Heart left ventricle (tissue), 16 donors: ENCODE data around the gene TAB2. TPM values are rescaled to one million over a fixed set of nuclear protein-coding genes. Genes with fewer than 3 reads are reported as not detected.
A peak's percentile ranks its signal among the peaks of the same experiment; 100 is the strongest.

Experiments
- ATAC-seq, 4 donors: fragments of 200-7000 bp; cut with Tn5 transposase; one replicate each; pipeline ENCODE4 v1.9.1; 2020 to 2022; ENCODE audit warnings: moderate library complexity in 4 of 4, mild to moderate bottlenecking in 3 of 4, moderate number of reproducible peaks in 1 of 4
- DNase-seq, 5 donors: peaks; one replicate each; pipeline ENCODE4 v3.0.0-alpha.2; 2020
- H3K27ac ChIP-seq, 12 donors: fragments of 200-600 bp; sonication (generic) in 4 of 12; one replicate each; pipeline versions ENCODE4 v1.5.0 to v1.8.0; 2016 to 2022; ENCODE audit warnings: mild to moderate bottlenecking in 2 of 12
- H3K27me3 ChIP-seq, 9 donors: fragments of 200-600 bp; sonication (generic) in 2 of 9; one replicate each; pipeline versions ENCODE4 v1.5.1 to v1.8.0; 2016 to 2022; ENCODE audit warnings: mild to moderate bottlenecking in 3 of 9
- H3K36me3 ChIP-seq, 9 donors: fragments of 200-600 bp; sonication (generic) in 2 of 9; one replicate each; pipeline versions ENCODE4 v1.5.0 to v1.8.0; 2018 to 2022; ENCODE audit warnings: mild to moderate bottlenecking in 2 of 9
- H3K4me1 ChIP-seq, 12 donors: fragments of 200-600 bp; sonication (generic) in 4 of 12; one replicate each; pipeline versions ENCODE4 v1.5.0 to v1.8.0; 2016 to 2022; ENCODE audit warnings: mild to moderate bottlenecking in 3 of 12
- H3K4me3 ChIP-seq, 12 donors: fragments of 200-600 bp; sonication (generic) in 4 of 12; one replicate each; pipeline versions ENCODE4 v1.5.0 to v1.8.0; 2017 to 2022; ENCODE audit warnings: mild to moderate bottlenecking in 9 of 12, moderate library complexity in 4 of 12
- H3K9me3 ChIP-seq, 12 donors: fragments of 200-600 bp; sonication (generic) in 4 of 12; one replicate each; pipeline versions ENCODE4 v1.5.0 to v1.8.0; 2016 to 2022; ENCODE audit warnings: mild to moderate bottlenecking in 1 of 12
- CTCF ChIP-seq, 12 donors: fragments of 200-600 bp; sonication (generic) in 4 of 12; IDR thresholded peaks; one replicate each; pipeline versions ENCODE4 v1.5.0 to v1.8.0; 2018 to 2022; ENCODE audit warnings: antibody characterized with exemption in 12 of 12, mild to moderate bottlenecking in 5 of 12
- POLR2A ChIP-seq, 2 donors: fragments of 450-650 bp; IDR thresholded peaks; one replicate each; pipeline ENCODE4 v1.6.1; 2017; ENCODE audit warnings: antibody characterized with exemption in 2 of 2, mild to moderate bottlenecking in 2 of 2, moderate library complexity in 2 of 2
- WGBS, 4 donors: extraction: QIAGEN DNeasy Blood & Tissue Kit in 2 of 4; methylation state at CpG; one replicate each; pipeline versions ENCODE4 v1.1.5 to v1.1.7; 2013 to 2018; 5-methylcytosine and 5-hydroxymethylcytosine counted together
- intact Hi-C, 10 donors: fragments of 100-400 bp; cut with DNase I; formaldehyde crosslinking; loops; one replicate each; pipeline versions ENCODE4 v1.11.1 to v1.14.2; 2022
- polyA plus RNA-seq, 2 donors: library from polyadenylated mRNA; stranded (reverse); fragments of 200-250 nt; gene quantifications; one replicate each; pipeline ENCODE4 v1.2.3, GENCODE V29; 2013
- total RNA-seq, 9 donors: library from RNA; depleted of rRNA in 2 of 9; stranded (reverse); fragments of >200 nt in 2 of 9; fragmentation: NEBNext Ultra II Directional in 3 of 9; extraction: Animal tissue kit (Norgen Biotek cat#: 25700) in 3 of 9; gene quantifications; one replicate each; pipeline versions ENCODE4 v1.1.0 to v1.2.4, GENCODE V29; 2016 to 2023
- donor health status: ischemic (EF 13 %, LVEDD 7.1; RV severe dilation, severe dysfunction).
- donor health status: healthy with polysubstance abuse.
- donor health status: DM: no; HTN: yes; CAD: no.
- donor health status: DM: no; HTN: no; CAD: no.
- donor health status: ischemic (EF 25% LVEDD 6.9; RV normal size, moderate dysfunction).
- donor health status: ischemic (EF 25% LVEDD 5.7; RV mildly dilated, moderate dysfunction).
- donor health status: healthy.
- donor health status: DM: yes; HTN: yes; CAD: no.
- donor health status: ischemic (EF 35%, LVEDD 5.7; RV mildly dilated, moderate dysfunction).
- donor health status: nonischemic (EF 11% LVEDD 7.7; RV severe dilation, severe dysfunction).
- donor health status: DM: yes; HTN: yes; CAD: no.
- donor health status: PGD.
- donor health status: ischemic (EF 29% LVEDD 5.4; RV normal size, mild dysfunction).
- donor health status: nonischemic (EF 23%, LVEDD 6.1; RV moderate dilation, normal function).

TAB2 gene
- total and polyA plus RNA-seq, 11 donors, result 19.1 to 95.5 (median 53.7) TPM

- TF ChIP-seq CTCF (IDR thresholded peaks at IDR 0.05) (no peak), POLR2A (IDR thresholded peaks at IDR 0.05) (no peak)
- ATAC-seq (no peak), DNase-seq (no peak)
- no peak overlapping the region for H3K4me3 ChIP-seq
- no peaks in the 10 kb centered on the region for H3K9me3 ChIP-seq
- 81 to 82% (median 81%) methylated on average over 2 of the region's 2 CpGs for WGBS, 4 donors
- H3K36me3 ChIP-seq, result no peaks in the 10 kb centered on the region
- peaks cover 0 to 12% (median 0%) of the 10 kb centered on the region in 9 donors for H3K27me3 ChIP-seq
- intact Hi-C loops, result loop anchor here (2.0 to 10.0 kb wide), 11 partner anchors 81 to 859 kb away; partner anchors contain the start of gene TAB2 (in 2 of the 10)
- no peak overlapping the region for H3K27ac ChIP-seq
- H3K4me1 ChIP-seq, result peaks cover 0 to 7% (median 0%) of the 10 kb centered on the region in 12 donors
Measured at GRCh38 chr6:149433405-149433804, 115.9 kb downstream of the TAB2 start.

- TF ChIP-seq POLR2A (IDR thresholded peaks at IDR 0.05), result no peak
- TF ChIP-seq CTCF (IDR thresholded peaks at IDR 0.05), result no peak
- H3K4me1 ChIP-seq, result peaks cover 0 to 7% (median 0%) of the 10 kb centered on the region in 12 donors
- no peak overlapping the region for H3K4me3 ChIP-seq
- intact Hi-C loops, result loop anchor here (2.0 to 10.0 kb wide), 11 partner anchors 81 to 859 kb away; partner anchors contain the start of gene TAB2 (in 2 of the 10)
- H3K36me3 ChIP-seq, result no peaks in the 10 kb centered on the region
- H3K9me3 ChIP-seq, result no peaks in the 10 kb centered on the region
- 70 to 81% (median 76%) methylated on average over 1 of the region's 1 CpG for whole genome bisulfite sequencing, 4 donors
- ATAC-seq (no peak), DNase-seq (no peak)
- H3K27ac ChIP-seq, result no peak overlapping the region
- peaks cover 0 to 12% (median 0%) of the 10 kb centered on the region in 9 donors for H3K27me3 ChIP-seq
Measured at GRCh38 chr6:149433881-149434280, 116.4 kb downstream of the TAB2 start.

- 85 to 94% (median 86%) methylated on average over 2 to 13 of the region's 13 CpGs for WGBS, 4 donors
- no peak overlapping the region for H3K27ac ChIP-seq
- TF ChIP-seq CTCF (IDR thresholded peaks at IDR 0.05), result no peak
- no peak for TF ChIP-seq POLR2A (IDR thresholded peaks at IDR 0.05)
- H3K27me3 ChIP-seq, result peaks cover 0 to 9% (median 0%) of the 10 kb centered on the region in 9 donors
- intact Hi-C loops, result loop anchor here in 4 of 10 donors (5.0 to 10.0 kb wide), 4 partner anchors 79 to 861 kb away; partner anchors contain the start of gene TAB2 (in 2 of the 4)
- peaks cover 0 to 7% (median 0%) of the 10 kb centered on the region in 12 donors for H3K4me1 ChIP-seq
- no peak for DNase-seq
- no peaks in the 10 kb centered on the region for H3K9me3 ChIP-seq
- H3K36me3 ChIP-seq, result no peaks in the 10 kb centered on the region
- no peak overlapping the region for H3K4me3 ChIP-seq
- ATAC-seq, result peak in 1 of 4 donors; percentile 21
Measured at GRCh38 chr6:149435919-149436586, 118.5 kb downstream of the TAB2 start.

- WGBS, 4 donors, result 94 to 96% (median 95%) methylated on average over 11 to 12 of the region's 12 CpGs
- no peak for ATAC-seq
- no peaks in the 10 kb centered on the region for H3K36me3 ChIP-seq
- no peak overlapping the region for H3K4me3 ChIP-seq
- H3K27ac ChIP-seq, result no peak overlapping the region
- no peaks in the 10 kb centered on the region for H3K9me3 ChIP-seq
- H3K27me3 ChIP-seq, result peaks cover 0 to 9% (median 0%) of the 10 kb centered on the region in 9 donors
- no peak for DNase-seq
- intact Hi-C loops, result loop anchor here in 4 of 10 donors (5.0 to 10.0 kb wide), 4 partner anchors 78 to 862 kb away; partner anchors contain the start of gene TAB2 (in 2 of the 4)
- H3K4me1 ChIP-seq, result peaks cover 0 to 7% (median 0%) of the 10 kb centered on the region in 12 donors
- TF ChIP-seq CTCF (IDR thresholded peaks at IDR 0.05), result no peak
- TF ChIP-seq POLR2A (IDR thresholded peaks at IDR 0.05), result no peak
Measured at GRCh38 chr6:149436647-149437046, 119.1 kb downstream of the TAB2 start.
